Measurements from ENCODE around the gene SIX3. TPM values are rescaled to one million over a fixed set of nuclear protein-coding genes. Genes with fewer than 3 reads are reported as not detected.

SIX3 gene
- total RNA-seq, 5 donors from 2014 or later (not counting 1 experiment from before 2014, with no cell fraction given): 0.23 TPM; not detected in 4

DNA sequence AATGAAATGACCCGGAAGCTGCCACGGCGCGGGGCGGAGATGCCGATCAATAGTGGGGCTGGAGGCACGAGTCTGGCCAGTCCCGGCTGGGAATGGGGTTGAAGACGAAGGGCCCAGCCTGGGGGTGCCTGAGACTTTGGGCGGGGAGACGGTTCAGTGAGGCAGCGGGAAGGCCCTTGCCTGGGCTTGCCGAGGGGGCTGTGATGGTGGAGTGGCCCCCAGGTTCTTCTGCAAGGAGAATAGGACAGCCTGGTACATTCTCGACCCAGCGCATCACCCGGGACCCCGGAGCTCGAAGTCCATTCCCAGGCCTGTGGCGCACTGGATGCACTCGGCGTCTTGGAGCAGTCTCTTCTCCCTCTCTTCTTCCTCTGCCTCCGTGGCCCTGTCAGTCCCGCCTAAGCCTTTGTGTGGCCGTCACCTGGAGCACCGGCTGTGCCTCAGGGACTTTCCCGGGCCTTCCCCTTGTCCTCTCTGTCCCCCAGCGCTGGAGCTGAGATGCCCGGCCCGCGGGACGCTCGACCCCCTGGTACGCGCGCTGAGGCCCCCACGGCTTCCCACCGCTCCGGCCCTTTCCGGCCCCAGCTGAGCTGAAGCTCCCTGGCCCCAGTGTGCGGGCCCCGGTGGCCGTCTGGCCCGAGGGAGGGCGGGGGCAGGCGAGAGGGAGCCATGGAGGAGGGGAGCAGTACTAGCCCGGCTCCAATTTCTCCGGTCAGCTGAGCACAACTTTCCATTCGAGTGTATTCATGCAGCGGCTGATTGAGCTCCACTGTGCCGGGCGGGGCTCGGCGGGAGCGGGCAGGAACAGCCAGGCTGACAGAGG is 8.0 kb downstream of the SIX3 start:
- CTCF ChIA-PET: interaction anchor here in 1 of 2 donors (0.6 kb wide), 1 partner anchor 1369 kb away, joined by 5 read pairs; no protein-coding TSS in a partner anchor
- peaks cover 26 to 38% (median 38%) of the 10 kb centered on the region in 3 donors for H3K4me1 Mint-ChIP-seq

GRCh38 chr2:44950646-44951045 is 9.1 kb downstream of the SIX3 start:
- DNase-seq (no peak), ATAC-seq (replicated peaks in 1 of 4) (no peak)
- H3K4me1 ChIP-seq (ENCODE audit: control insufficient read depth in 1 of 2, extremely low read depth in 1 of 2, insufficient read depth in 2 of 2, low read length in 2 of 2): peaks cover 0 to 29% of the 10 kb centered on the region in 2 experiments
- H3K4me3 ChIP-seq (ENCODE audit: control insufficient read depth in 1 of 2, extremely low read depth in 1 of 2, low read length in 1 of 2): no peak overlapping the region
- no peaks in the 10 kb centered on the region for H3K36me3 Mint-ChIP-seq
- H3K9me3 Mint-ChIP-seq: no peaks in the 10 kb centered on the region
- 100% methylated on average over 1 of the region's 3 CpGs for WGBS (ENCODE audit: insufficient coverage)
- no peak overlapping the region for H3K27ac ChIP-seq (ENCODE audit: low read length)
- H3K36me3 ChIP-seq (ENCODE audit: control insufficient read depth in 2 of 2, extremely low read depth in 1 of 2, insufficient read depth in 1 of 2, low read length in 1 of 2): no peaks in the 10 kb centered on the region
- H3K27me3 Mint-ChIP-seq: peaks cover 73 to 87% of the 10 kb centered on the region in 2 donors
- peaks cover 25 to 36% (median 32%) of the 10 kb centered on the region in 3 donors for H3K4me1 Mint-ChIP-seq
- CTCF ChIA-PET: interaction anchor here in 1 of 2 donors (0.7 kb wide), 1 partner anchor 949 kb away, joined by 3 read pairs; no protein-coding TSS in a partner anchor
- POLR2A ChIA-PET: no interaction called here
- H3K9me3 ChIP-seq: no peaks in the 10 kb centered on the region
- peak overlapping the region in 1 of 3 donors; percentile 12 for H3K4me3 Mint-ChIP-seq
- H3K27ac Mint-ChIP-seq: no peak overlapping the region
- peaks cover 21 to 91% of the 10 kb centered on the region in 2 experiments for H3K27me3 ChIP-seq (replicated peaks in 1 of 2; ENCODE audit: control insufficient read depth in 2 of 2, extremely low read depth in 1 of 2, insufficient read depth in 2 of 2, low read length in 1 of 2)

More for the DNA sequence above, 8.0 kb downstream of the SIX3 start:
- Mint-ChIP-seq H3K4me3 (peak overlapping the region in 1 of 3 donors; percentile 8), H3K36me3 (no peaks in the 10 kb centered on the region), H3K27me3 (peaks cover 77 to 87% of the 10 kb centered on the region in 2 donors), H3K9me3 (no peaks in the 10 kb centered on the region), H3K27ac (no peak overlapping the region)
- H3K4me3 ChIP-seq (ENCODE audit: control insufficient read depth in 1 of 2, extremely low read depth in 1 of 2, low read length in 1 of 2): no peak overlapping the region
- H3K4me1 ChIP-seq (ENCODE audit: control insufficient read depth in 1 of 2, extremely low read depth in 1 of 2, insufficient read depth in 2 of 2, low read length in 2 of 2): peaks cover 0 to 19% of the 10 kb centered on the region in 2 experiments
- POLR2A ChIA-PET: no interaction called here
- 10% methylated on average over 51 of the region's 54 CpGs for WGBS (ENCODE audit: insufficient coverage)
- DNase-seq: no peak
- peaks cover 22 to 88% of the 10 kb centered on the region in 2 experiments for H3K27me3 ChIP-seq (replicated peaks in 1 of 2; ENCODE audit: control insufficient read depth in 2 of 2, extremely low read depth in 1 of 2, insufficient read depth in 2 of 2, low read length in 1 of 2)
- H3K9me3 ChIP-seq: no peaks in the 10 kb centered on the region
- ATAC-seq (replicated peaks in 1 of 4): no peak
- no peak overlapping the region for H3K27ac ChIP-seq (ENCODE audit: low read length)
- H3K36me3 ChIP-seq (ENCODE audit: control insufficient read depth in 2 of 2, extremely low read depth in 1 of 2, insufficient read depth in 1 of 2, low read length in 1 of 2): no peaks in the 10 kb centered on the region

- Histone ChIP-seq H3K9me3 (no peaks in the 10 kb centered on the region), H3K4me3 (ENCODE audit: control insufficient read depth in 1 of 2, extremely low read depth in 1 of 2, low read length in 1 of 2) (no peak overlapping the region), H3K27ac (ENCODE audit: low read length) (no peak overlapping the region), H3K36me3 (ENCODE audit: control insufficient read depth in 2 of 2, extremely low read depth in 1 of 2, insufficient read depth in 1 of 2, low read length in 1 of 2) (no peaks in the 10 kb centered on the region), H3K27me3 (replicated peaks in 1 of 2; ENCODE audit: control insufficient read depth in 2 of 2, extremely low read depth in 1 of 2, insufficient read depth in 2 of 2, low read length in 1 of 2) (peaks cover 18 to 91% of the 10 kb centered on the region in 2 experiments), H3K4me1 (ENCODE audit: control insufficient read depth in 1 of 2, extremely low read depth in 1 of 2, insufficient read depth in 2 of 2, low read length in 2 of 2) (peaks cover 0 to 31% of the 10 kb centered on the region in 2 experiments)
- ChIA-PET CTCF (interaction anchor here in 1 of 2 donors (0.7 kb wide), 1 partner anchor 950 kb away, joined by 3 read pairs; no protein-coding TSS in a partner anchor), POLR2A (no interaction called here)
- ATAC-seq (replicated peaks in 1 of 4): no peak
- H3K4me1 Mint-ChIP-seq: peaks cover 25 to 39% (median 30%) of the 10 kb centered on the region in 3 donors
- H3K27ac Mint-ChIP-seq: no peak overlapping the region
- peak overlapping the region in 1 of 3 donors; percentile 12 for H3K4me3 Mint-ChIP-seq
- peaks cover 72 to 87% of the 10 kb centered on the region in 2 donors for H3K27me3 Mint-ChIP-seq
- DNase-seq: no peak
- 59% methylated on average over 4 of the region's 6 CpGs for WGBS (ENCODE audit: insufficient coverage)
- no peaks in the 10 kb centered on the region for H3K36me3 Mint-ChIP-seq
- H3K9me3 Mint-ChIP-seq: no peaks in the 10 kb centered on the region
These were observed 9.6 kb downstream of the SIX3 start for GRCh38 chr2:44951124-44951523.

GRCh38 chr2:44951714-44952113 is 10.2 kb downstream of the SIX3 start:
- Mint-ChIP-seq H3K36me3 (no peaks in the 10 kb centered on the region), H3K27ac (peak overlapping the region in 1 of 2 donors; percentile 15), H3K4me1 (peaks cover 25 to 39% (median 30%) of the 10 kb centered on the region in 3 donors), H3K27me3 (peaks cover 75 to 87% of the 10 kb centered on the region in 2 donors), H3K4me3 (peak overlapping the region in 2 of 3 donors; percentile 11 to 43), H3K9me3 (no peaks in the 10 kb centered on the region)
- ChIA-PET CTCF (no interaction called here), POLR2A (no interaction called here)
- WGBS (ENCODE audit: insufficient coverage): 53% methylated on average over 7 of the region's 8 CpGs
- H3K4me3 ChIP-seq (ENCODE audit: control insufficient read depth in 1 of 2, extremely low read depth in 1 of 2, low read length in 1 of 2): peak overlapping the region in 1 of 2 donors; percentile 1
- no peak for DNase-seq
- H3K27me3 ChIP-seq (replicated peaks in 1 of 2; ENCODE audit: control insufficient read depth in 2 of 2, extremely low read depth in 1 of 2, insufficient read depth in 2 of 2, low read length in 1 of 2): peaks cover 15 to 89% of the 10 kb centered on the region in 2 experiments
- H3K9me3 ChIP-seq: no peaks in the 10 kb centered on the region
- H3K36me3 ChIP-seq (ENCODE audit: control insufficient read depth in 2 of 2, extremely low read depth in 1 of 2, insufficient read depth in 1 of 2, low read length in 1 of 2): no peaks in the 10 kb centered on the region
- no peak for ATAC-seq (replicated peaks in 1 of 4)
- no peak overlapping the region for H3K27ac ChIP-seq (ENCODE audit: low read length)
- peaks cover 0 to 31% of the 10 kb centered on the region in 2 experiments for H3K4me1 ChIP-seq (ENCODE audit: control insufficient read depth in 1 of 2, extremely low read depth in 1 of 2, insufficient read depth in 2 of 2, low read length in 2 of 2)

- H3K4me1 Mint-ChIP-seq: peaks cover 25 to 39% (median 30%) of the 10 kb centered on the region in 3 donors
- H3K4me3 Mint-ChIP-seq: peak overlapping the region in 2 of 3 donors; percentile 13 to 62
- DNase-seq (peak in 1 of 35 experiments; percentile 35), ATAC-seq (replicated peaks in 1 of 4) (peak in 1 of 4 experiments; percentile 54)
- peaks cover 75 to 87% of the 10 kb centered on the region in 2 donors for H3K27me3 Mint-ChIP-seq
- Histone ChIP-seq H3K9me3 (no peaks in the 10 kb centered on the region), H3K27ac (ENCODE audit: low read length) (no peak overlapping the region), H3K27me3 (replicated peaks in 1 of 2; ENCODE audit: control insufficient read depth in 2 of 2, extremely low read depth in 1 of 2, insufficient read depth in 2 of 2, low read length in 1 of 2) (peaks cover 10 to 85% of the 10 kb centered on the region in 2 experiments), H3K4me1 (ENCODE audit: control insufficient read depth in 1 of 2, extremely low read depth in 1 of 2, insufficient read depth in 2 of 2, low read length in 2 of 2) (peaks cover 0 to 31% of the 10 kb centered on the region in 2 experiments), H3K4me3 (ENCODE audit: control insufficient read depth in 1 of 2, extremely low read depth in 1 of 2, low read length in 1 of 2) (peak overlapping the region in 1 of 2 donors; percentile 1), H3K36me3 (ENCODE audit: control insufficient read depth in 2 of 2, extremely low read depth in 1 of 2, insufficient read depth in 1 of 2, low read length in 1 of 2) (no peaks in the 10 kb centered on the region)
- POLR2A ChIA-PET: no interaction called here
- H3K36me3 Mint-ChIP-seq: no peaks in the 10 kb centered on the region
- CTCF ChIA-PET: interaction anchor here (0.6 to 1.0 kb wide), 2 partner anchors 473 to 1653 kb away, joined by 3 to 5 read pairs; no protein-coding TSS in a partner anchor
- H3K27ac Mint-ChIP-seq: no peak overlapping the region
- H3K9me3 Mint-ChIP-seq: no peaks in the 10 kb centered on the region
- WGBS (ENCODE audit: insufficient coverage): 3% methylated on average over 51 of the region's 59 CpGs
These were observed 10.8 kb downstream of the SIX3 start for GRCh38 chr2:44952143-44952805.
